ENCODE results near the gene PLXDC1.

- TF ChIP-seq EZH2 (optimal IDR thresholded peaks at IDR 0.05; ENCODE audit: low read depth, low read length) (no peak), CTCF (IDR thresholded peaks at IDR 0.05; ENCODE audit: low read length) (no peak), EZH2phosphoT487 (IDR thresholded peaks at IDR 0.05; ENCODE audit: low read length) (no peak)
Observed at GRCh38 chr17:39141294-39141693, 10.1 kb downstream of the PLXDC1 start.
